HCEC 1CT (cell line): Measurements from ENCODE around the gene OR5M10.
"Not testable (repeated sequence)": the region's sequence is repeated elsewhere in the genome, so short reads cannot be mapped to it uniquely, and the experiment has no call there.

ENCODE experiments used
- DNase-seq: peaks from one replicate; pipeline ENCODE4 v3.0.0-alpha.2; 2017

The OR5M10 gene

DNA sequence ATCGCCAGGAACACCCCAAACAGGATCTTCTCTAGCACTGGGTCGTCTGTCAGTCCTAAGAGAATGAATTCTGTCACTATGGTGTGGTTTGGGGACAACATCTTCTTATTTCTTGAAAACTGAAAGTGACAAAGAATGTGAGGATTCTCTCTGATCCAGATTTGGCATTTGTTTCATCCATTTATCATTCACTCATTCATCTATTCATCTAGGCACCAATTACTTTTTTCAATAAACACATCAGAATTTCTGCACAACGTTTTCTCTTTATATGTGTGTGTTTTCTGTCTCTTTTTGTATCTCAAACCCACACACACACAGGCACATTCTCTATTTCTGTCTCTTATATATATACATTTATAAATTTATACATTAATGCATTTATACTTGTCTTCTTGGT lies at the start of gene OR5M10:
Gene OR5M10 (minus strand): TSS at position 101 of the 400 bp plus-strand sequence. CDS start 0 bp downstream, at position 101.
- DNase-seq = no peak

DNA sequence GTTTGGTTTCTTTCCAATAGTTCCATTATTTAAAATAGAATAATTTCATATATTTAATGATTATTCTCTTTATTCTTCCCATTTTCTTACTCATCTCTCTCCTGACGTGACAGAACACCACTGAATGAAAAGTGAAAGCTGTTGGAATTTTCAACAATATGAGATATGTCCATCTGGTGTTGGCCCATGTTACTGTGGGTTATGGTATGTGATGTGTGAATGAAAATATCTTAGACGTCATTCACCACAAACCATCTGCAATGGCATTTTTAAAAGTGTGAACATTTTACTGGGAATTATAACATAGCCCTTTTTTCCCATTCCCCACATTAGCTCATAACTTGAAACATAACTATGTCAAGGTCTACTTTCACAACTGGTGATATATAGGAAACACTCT lies 48.4 kb upstream of the OR5M10 start:
- DNase-seq = no peak

DNA sequence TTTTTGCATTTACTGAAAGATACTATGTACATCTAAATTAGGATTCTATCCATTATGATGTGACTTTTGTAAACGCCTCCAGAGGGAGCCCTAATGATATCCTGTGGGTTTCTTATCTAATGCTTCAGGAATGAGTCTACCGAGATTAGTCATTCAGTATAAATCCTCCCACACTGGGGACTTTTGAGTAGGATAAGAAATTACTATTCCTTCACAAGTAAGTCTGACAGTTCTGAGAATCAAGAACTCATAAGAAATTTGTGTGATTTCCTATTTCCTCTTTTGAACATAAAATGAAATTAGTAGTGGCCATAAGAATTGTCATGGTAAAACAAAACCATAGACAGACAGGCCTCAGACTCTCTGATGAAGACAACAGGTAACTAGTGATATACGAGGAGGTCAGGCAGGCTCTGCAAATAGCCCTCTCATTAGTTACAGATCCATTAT lies 47.2 kb upstream of the OR5M10 start:
- DNase-seq = peak; percentile 38

DNA sequence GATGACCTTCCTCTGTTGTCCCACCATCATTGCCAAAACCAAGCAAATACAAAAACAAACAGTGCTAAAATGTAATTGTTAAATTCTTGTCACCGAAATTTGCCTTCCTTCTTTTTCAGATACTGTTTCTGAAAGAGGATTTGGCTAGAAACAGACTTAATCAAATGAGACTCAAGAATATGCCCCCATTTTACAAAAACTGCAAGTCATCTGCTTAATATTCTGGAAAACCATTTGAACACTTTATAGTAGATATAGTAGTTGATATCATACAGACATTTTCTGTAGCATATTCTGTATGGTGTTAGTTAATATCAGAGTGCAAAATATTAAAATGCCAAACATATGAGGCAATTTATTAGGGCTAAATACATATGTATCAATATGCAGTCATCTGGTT lies 33.7 kb upstream of the OR5M10 start:
- no peak for DNase-seq

DNA sequence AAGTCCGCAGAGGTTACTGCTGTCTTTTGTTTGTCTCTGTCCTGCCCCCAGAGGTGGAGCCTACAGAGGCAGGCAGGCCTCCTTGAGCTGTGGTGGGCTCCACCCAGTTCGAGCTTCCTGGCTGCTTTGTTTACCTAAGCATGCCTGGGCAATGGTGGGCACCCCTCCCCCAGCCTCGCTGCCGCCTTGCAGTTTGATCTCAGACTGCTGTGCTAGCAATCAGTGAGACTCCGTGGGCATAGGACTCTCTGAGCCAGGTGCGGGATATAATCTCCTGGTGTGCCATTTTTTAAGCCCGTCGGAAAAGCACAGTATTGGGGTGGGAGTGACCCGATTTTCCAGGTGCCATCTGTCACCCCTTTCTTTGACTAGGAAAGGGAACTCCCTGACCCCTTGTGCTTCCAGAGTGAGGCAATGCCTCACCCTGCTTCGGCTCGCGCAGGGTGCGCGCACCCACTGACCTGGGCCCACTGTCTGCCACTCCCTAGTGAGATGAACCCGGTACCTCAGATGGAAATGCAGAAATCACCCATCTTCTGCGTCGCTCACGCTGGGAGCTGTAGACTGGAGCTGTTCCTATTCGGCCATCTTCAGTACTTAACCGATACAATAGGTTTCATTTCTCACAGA lies 14.7 kb upstream of the OR5M10 start:
- DNase-seq = not testable (repeated sequence)

DNA sequence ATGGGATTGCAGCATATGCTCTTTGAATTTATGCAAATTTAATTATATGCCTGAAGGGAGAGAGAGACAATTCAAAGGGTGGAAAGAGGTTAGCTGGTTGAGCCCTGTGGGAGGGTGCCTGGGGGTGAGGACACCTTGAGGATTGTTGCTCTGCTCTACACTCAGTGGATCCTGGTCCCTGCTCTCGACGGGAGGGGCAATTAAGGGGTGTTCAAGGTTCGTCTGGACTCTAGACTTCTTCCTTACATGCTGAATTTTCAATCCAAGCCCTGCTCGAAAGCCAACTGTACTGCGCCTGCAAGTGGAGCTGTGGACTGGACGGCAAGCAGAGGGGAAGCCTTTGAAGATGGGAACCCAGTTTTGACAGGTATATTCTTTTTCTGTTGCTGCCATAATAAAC lies 18.9 kb downstream of the OR5M10 start:
- no peak for DNase-seq

DNA sequence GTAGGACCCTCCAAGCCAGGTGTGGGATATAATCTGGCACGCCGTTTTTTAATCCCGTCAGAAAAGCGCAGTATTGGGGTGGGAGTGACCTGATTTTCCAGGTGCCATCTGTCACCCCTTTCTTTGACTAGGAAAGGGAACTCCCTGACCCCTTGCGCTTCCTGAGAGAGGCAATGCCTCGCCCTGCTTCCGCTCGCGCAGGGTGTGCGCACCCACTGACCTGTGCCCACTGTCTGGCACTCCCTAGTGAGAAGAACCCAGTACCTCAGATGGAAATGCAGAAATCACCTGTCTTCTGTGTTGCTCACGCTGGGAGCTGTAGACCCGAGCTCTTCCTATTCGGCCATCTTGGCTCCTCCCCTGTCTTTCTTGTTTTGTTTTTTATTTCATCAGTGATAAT lies 22.8 kb downstream of the OR5M10 start:
- DNase-seq = not testable (repeated sequence)

DNA sequence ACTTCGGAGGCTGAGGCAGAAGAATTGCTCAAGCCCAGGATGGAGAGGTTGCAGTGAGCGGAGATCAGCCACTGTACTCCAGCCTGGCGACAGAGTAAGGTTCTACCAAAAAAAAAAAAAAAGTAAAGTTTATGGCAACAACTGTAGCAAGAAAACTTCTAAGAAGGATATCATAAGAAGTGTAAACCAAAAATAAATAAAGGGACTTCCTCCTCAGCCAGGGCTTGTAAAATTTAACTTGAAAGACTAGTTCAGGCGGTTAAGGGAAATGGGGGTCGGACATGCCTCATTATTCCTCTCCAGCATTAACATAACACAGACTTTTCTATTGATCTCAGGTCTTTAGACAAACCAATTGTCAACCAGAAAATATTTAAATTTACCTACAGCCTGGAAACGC lies 32.0 kb downstream of the OR5M10 start:
- DNase-seq = no peak

DNA sequence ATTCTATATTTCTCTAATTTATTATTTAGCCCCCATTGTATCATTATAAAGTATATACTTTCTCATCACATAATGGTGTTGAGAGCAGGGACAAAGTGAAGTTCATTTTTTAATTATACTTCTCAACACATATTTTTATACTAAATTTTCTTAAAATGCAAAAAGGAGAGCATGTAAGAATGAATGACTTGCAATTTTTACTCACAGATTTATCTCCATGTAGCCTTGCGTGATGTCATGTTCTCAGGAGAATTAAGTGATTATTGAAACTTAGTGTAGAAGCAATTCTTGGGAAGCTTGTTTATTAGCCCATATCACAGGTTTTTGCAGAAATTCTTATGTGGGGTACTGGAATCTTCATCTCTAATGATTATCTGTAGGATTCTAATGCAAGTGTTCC lies 33.8 kb downstream of the OR5M10 start:
- DNase-seq = no peak

DNA sequence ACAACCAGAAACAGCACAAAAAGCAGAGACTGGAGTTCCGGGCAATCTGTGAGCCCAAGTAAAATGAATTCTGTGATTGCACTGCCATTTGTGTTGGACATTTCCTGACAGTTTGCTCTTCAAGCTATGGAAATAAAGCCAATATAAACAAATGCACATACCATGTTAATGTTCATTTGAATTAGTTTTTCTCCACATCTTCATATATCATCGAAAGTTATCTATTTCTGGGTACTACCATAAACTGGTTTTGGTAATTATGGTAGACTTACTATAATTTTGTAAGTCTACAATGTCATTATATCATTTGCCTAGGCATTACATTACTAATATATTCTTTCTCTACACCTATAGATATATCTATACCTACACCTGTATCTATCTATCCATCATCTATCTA lies 34.4 kb downstream of the OR5M10 start, which contains the start of gene OR5M11:
Gene OR5M11 (minus strand): TSS at position 101 of the 400 bp plus-strand sequence. CDS start 0 bp downstream, at position 101.
- DNase-seq = no peak

DNA sequence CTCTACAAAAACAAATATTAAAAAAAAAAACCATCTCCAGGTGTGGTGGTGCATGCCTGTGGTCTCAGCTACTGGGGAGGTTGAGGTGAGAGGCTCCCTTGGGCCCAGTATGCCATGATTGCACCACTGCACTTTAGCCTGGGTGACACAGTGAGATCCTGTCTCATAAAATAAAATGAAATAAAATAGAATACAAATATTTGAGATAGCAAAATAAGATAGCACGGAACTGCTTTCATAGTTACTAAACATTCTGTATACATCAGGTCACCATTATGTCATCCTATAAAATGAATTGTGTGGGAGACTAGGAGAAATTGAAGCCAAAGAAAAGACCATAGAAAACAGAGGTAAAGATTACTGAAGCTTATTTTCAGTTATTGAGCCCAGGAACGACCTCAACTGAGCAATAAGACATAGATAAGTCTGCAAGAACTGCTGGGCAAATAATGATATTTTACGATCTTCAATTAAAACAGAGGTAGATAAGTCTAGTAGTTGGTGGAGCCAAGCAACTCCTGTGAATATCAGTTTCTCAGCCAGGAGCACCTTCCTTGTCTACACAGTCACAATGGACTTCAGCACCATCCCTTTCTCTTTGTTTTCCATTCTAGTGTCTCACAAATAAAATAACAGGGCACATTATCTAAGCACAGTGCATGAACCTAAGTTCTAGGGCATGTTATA lies 44.3 kb downstream of the OR5M10 start:
- DNase-seq = no peak

DNA sequence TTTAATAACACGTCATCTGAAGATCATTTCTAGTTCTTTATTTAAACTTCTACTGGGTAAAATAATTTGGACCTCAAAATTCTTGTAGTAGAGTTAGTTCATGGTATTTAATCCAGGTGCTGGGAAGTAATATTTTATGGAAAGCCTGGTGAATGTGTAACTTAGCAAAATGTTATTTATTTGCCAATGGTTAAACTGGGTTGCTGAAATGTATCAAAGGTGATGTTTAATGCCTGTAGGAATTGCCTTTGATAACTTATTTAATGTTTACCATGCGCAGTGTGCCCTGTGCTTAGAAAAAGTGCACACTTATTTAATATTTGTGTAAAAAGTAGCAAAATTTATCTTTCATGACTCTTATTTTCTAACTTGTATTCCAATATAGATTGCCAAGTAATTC lies 45.7 kb downstream of the OR5M10 start:
- DNase-seq = no peak
